Adrenal gland (tissue), 5 donors: ENCODE data around the gene RPTOR.

ENCODE experiments used
- CTCF ChIP-seq, 6 experiments: fragments of 450-650 bp in 4 of 6; fragments of 200-600 bp in 2 of 6; sonication (generic) in 1 of 6; IDR thresholded peaks; 1 replicate in 5 of 6; 2 replicates in 1 of 6; pipeline versions ENCODE4 v1.5.1 to v1.8.0; 2016 to 2021; ENCODE audit warnings: antibody characterized with exemption in 6 of 6, mild to moderate bottlenecking in 2 of 6, moderate library complexity in 1 of 6
- POLR2A ChIP-seq, 2 donors: fragments of 450-650 bp; IDR thresholded peaks; one replicate each; pipeline ENCODE4 v1.6.1; 2017; ENCODE audit warnings: antibody characterized with exemption in 2 of 2, mild to moderate bottlenecking in 2 of 2, moderate library complexity in 1 of 2
- donor health status: DM: no; HTN: no; CAD: no.

DNA sequence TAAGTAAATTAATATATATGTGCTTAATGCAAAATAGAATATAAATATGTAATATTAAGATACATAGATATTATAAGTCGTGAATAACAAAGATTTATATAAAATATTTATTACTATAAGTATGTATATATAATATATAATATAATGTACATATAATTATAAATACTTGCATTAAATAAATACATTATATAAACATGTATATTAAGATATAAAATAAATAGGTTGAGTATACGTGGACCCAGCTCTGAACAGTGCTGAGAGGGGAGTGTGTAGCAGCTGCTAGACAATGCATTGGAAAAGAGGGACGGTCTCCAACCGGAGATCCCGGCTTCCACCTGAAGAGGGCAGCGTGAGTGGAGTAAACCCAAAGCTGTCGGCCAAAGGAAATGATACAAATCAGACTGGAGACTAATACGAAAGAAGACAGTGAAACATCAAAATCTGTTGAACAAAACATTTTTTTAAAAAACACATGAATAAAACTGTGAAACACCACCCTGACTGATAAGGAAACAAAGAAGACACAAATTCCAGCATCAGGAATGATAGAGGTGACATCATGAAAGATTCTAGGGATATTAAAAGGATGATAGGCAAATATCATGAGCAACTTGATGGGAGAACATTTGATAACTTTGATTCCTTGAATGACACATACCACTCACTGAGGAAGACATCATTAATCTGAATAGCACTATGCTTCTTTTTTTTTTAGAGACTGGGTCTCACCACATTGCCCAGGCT lies 321.6 kb downstream of the RPTOR start:
- TF ChIP-seq CTCF (IDR thresholded peaks at IDR 0.05) (peak; percentile 54 to 75 (median 70)), POLR2A (IDR thresholded peaks at IDR 0.05) (no peak)
